Brain microvascular endothelial cell (primary cell): ENCODE measurements around the gene NPC1.

ENCODE experiments used
- DNase-seq: peaks from one replicate; pipeline ENCODE4 v3.0.0-alpha.2; 2020
- H3K27ac ChIP-seq: fragments of 250-450 bp; sonication (Bioruptor Pico); 2 replicates; pipeline ENCODE4 v1.5.1; 2020; ENCODE audit warnings: mild to moderate bottlenecking, moderate library complexity
- H3K27me3 ChIP-seq: fragments of 250-450 bp; sonication (Bioruptor Pico); replicated peaks from 2 replicates; pipeline ENCODE4 v1.5.1; 2020; ENCODE audit warnings: mild to moderate bottlenecking
- H3K36me3 ChIP-seq: fragments of 250-450 bp; sonication (Bioruptor Pico); replicated peaks from 2 replicates; pipeline ENCODE4 v1.5.1; 2020; ENCODE audit warnings: mild to moderate bottlenecking
- H3K4me3 ChIP-seq: 2 replicates; pipeline ENCODE4 v1.5.1; 2011; ENCODE audit warnings: low read depth, mild to moderate bottlenecking, control low read depth, low read length, moderate library complexity
- in situ Hi-C: cut with HindIII; loops from 2 replicates; pipeline ENCODE4 v1.10.0; 2017; ENCODE audit warnings: low sequenced_read_pairs, low pct_ligation_motif_present
- TF ChIP-seq, protein P1 (sequence below): IDR thresholded peaks from 2 replicates; pipeline ENCODE4 v1.5.1; 2011; ENCODE audit warnings: low read depth, mild to moderate bottlenecking, moderate library complexity, low read length, control low read depth, inconsistent platforms; ENCODE audit errors: missing control alignments

NPC1 gene

DNA sequence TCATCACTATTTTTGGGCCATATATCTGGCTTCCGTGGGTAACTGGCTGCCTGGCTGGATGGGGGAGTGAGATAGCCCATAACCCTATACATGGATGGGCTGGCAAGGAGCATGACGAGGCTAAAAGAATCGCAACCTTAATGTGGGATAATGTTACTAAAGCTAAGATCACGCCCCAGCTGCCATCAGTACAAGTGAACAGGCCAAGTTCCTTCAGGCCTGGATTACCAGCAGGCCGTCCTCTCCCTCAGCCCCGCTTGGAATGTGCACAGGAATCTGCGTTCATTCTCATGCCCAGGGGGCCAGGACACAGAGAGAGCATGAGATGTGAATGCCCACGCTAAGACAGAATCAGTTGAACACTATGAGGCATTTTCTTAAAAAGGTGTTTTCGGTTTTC is 48.3 kb downstream of the NPC1 start:
- TF ChIP-seq, protein P1, sequence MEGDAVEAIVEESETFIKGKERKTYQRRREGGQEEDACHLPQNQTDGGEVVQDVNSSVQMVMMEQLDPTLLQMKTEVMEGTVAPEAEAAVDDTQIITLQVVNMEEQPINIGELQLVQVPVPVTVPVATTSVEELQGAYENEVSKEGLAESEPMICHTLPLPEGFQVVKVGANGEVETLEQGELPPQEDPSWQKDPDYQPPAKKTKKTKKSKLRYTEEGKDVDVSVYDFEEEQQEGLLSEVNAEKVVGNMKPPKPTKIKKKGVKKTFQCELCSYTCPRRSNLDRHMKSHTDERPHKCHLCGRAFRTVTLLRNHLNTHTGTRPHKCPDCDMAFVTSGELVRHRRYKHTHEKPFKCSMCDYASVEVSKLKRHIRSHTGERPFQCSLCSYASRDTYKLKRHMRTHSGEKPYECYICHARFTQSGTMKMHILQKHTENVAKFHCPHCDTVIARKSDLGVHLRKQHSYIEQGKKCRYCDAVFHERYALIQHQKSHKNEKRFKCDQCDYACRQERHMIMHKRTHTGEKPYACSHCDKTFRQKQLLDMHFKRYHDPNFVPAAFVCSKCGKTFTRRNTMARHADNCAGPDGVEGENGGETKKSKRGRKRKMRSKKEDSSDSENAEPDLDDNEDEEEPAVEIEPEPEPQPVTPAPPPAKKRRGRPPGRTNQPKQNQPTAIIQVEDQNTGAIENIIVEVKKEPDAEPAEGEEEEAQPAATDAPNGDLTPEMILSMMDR = no peak
- H3K4me3 ChIP-seq = no peak overlapping the region
- H3K27me3 ChIP-seq = no peaks in the 10 kb centered on the region
- no peak overlapping the region for H3K27ac ChIP-seq
- no peak for DNase-seq
- H3K36me3 ChIP-seq = peaks cover 71% of the 10 kb centered on the region
- in situ Hi-C loops = no loop called here

DNA sequence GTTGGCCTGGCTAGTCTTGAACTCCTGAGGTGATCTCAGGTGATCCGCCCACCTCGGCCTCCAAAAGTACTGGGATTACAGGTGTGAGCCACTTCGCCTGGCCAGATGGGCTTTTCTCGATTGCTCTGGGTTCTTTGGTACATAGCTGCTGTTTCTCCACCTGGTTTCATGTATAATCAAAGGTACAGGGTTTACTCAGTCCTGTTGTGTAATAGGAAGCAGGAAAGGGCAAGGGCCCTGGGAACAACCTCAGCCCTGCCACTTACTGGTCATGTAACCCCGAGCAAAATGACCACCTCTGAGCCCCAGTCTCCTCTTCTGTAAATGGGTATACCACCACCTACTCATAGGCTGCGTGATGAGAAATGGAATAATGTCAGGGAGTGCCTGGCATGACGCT is 49.0 kb downstream of the NPC1 start:
- Histone ChIP-seq H3K27ac (no peak overlapping the region), H3K36me3 (peaks cover 65% of the 10 kb centered on the region), H3K4me3 (no peak overlapping the region), H3K27me3 (no peaks in the 10 kb centered on the region)
- in situ Hi-C loops = no loop called here
- TF ChIP-seq, protein P1 = no peak
- no peak for DNase-seq

DNA sequence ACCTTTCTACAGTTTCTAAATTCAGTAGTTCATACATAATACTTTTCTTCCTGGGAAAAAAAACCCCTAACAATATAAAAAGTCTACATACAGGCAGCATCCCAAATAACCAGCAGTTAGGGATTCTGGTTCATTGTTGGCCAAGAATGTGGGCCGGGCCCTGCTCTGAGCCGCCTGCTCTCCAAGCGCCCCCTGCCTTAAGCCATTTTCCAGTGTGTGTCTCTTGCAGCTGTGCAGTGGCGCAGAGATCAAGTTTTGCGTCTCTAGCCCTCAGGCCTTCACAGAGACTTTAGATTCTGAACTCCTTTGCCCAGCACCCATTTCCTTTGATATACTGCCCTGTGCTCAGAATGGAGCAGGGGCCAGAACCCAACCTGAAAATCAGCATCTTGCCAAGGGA is 50.1 kb downstream of the NPC1 start:
- no peaks in the 10 kb centered on the region for H3K27me3 ChIP-seq
- no peak overlapping the region for H3K4me3 ChIP-seq
- peaks cover 70% of the 10 kb centered on the region for H3K36me3 ChIP-seq
- TF ChIP-seq, protein P1 = no peak
- in situ Hi-C loops = no loop called here
- no peak for DNase-seq
- no peak overlapping the region for H3K27ac ChIP-seq

DNA sequence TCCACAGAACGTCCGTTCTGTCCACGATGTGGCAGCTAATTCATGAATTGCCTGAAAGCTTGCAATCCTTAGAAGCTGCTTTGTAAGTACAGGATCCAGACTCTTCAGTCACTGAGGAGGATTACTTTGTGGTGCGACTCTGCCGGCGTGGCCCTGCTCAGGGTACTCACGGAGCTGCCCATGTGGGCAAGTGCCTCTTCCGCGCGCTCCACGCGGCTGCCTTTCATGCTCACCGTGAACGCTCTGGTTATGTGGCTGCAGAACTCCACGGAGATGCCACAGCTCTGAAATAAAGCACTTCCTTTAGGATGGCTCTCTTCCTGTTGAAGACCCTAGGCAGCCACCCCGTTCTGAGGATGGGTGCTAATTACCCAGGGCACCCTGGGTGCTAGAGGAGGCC is 52.0 kb downstream of the NPC1 start:
- no peak overlapping the region for H3K4me3 ChIP-seq

DNA sequence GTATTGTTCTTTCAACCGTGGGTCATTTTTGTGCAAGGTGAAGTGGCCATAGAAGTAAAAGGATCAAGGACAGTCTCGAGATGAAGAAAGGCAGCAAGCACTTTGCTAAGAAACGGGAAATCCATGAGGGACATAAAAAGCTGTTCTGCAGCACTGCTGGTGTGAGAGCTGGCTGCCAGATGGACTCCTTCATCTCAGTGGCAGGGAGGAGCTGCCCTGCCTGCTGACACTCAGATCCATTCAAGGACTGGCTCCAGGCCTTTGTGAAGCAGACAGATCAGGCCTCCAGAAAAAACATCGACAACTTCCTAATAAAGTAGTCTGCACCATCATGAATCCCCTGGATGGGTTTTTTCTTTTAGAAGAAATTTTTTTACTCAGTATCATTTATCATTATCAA is 53.5 kb downstream of the NPC1 start:
- DNase-seq = no peak
- H3K27ac ChIP-seq = no peak overlapping the region
- H3K27me3 ChIP-seq = no peaks in the 10 kb centered on the region
- H3K36me3 ChIP-seq = peaks cover 84% of the 10 kb centered on the region
- H3K4me3 ChIP-seq = no peak overlapping the region
- TF ChIP-seq, protein P1 = no peak
- in situ Hi-C loops = no loop called here

More for the DNA sequence above, 52.0 kb downstream of the NPC1 start:
- TF ChIP-seq, protein P1 = no peak
- in situ Hi-C loops = no loop called here
- Histone ChIP-seq H3K36me3 (peaks cover 77% of the 10 kb centered on the region), H3K27me3 (no peaks in the 10 kb centered on the region), H3K27ac (no peak overlapping the region)
- DNase-seq = no peak

DNA sequence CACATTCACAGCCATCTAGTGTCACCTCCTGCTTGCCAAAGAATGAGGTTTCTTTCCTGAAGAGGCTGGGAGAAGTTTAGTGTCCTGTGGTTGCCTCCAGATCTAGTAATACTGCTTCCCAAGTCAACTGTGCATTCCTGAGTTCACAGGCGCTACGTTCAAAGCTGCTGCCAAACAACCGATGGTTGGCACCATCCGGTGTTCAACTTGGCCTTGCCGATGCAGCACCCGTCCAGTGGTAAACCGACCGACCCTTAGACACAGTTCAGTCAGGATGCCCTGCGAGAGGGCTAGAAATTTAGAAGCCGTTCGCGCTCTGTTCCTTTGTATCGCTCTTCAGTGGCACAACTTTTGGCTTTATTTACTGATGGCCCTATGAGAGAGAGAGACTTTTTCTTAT is 54.4 kb downstream of the NPC1 start:
- in situ Hi-C loops = no loop called here
- Histone ChIP-seq H3K4me3 (no peak overlapping the region), H3K27me3 (no peaks in the 10 kb centered on the region), H3K36me3 (peaks cover 79% of the 10 kb centered on the region), H3K27ac (no peak overlapping the region)
- TF ChIP-seq, protein P1 = no peak
- no peak for DNase-seq
